Activated naive CD4-positive, alpha-beta T cell treated with anti-CD3 and anti-CD28 coated beads, Interleukin-2, amount 50 U/mL, for 72 hours (primary cell): ENCODE results near the gene ACAD11. TPM values are rescaled to one million over a fixed set of nuclear protein-coding genes. Genes with fewer than 3 reads are reported as not detected.
"Not testable (repeated sequence)": the region's sequence is repeated elsewhere in the genome, so short reads cannot be mapped to it uniquely, and the experiment has no call there.

Experiments used
- ATAC-seq, 2 donors: fragments of 150-1000 bp; cut with Tn5 transposase; 2 replicates each; pipeline ENCODE4 v1.10.0; 2021; ENCODE audit warnings: mild to moderate bottlenecking in 2 of 2, moderate library complexity in 2 of 2
- DNase-seq, 2 donors: peaks; one replicate each; pipeline ENCODE4 v3.0.0; 2021 to 2022; ENCODE audit warnings: low spot score in 2 of 2
- H3K27ac Mint-ChIP-seq, 2 donors: one replicate each; pipeline ENCODE4 v1.8.0; 2022; ENCODE audit warnings: mild to moderate bottlenecking in 2 of 2, mixed read lengths in 2 of 2
- H3K36me3 Mint-ChIP-seq, 2 donors: one replicate each; pipeline ENCODE4 v1.8.0; 2022; ENCODE audit warnings: mixed read lengths in 2 of 2
- H3K9me3 Mint-ChIP-seq, 2 donors: one replicate each; pipeline ENCODE4 v1.8.0; 2022; ENCODE audit warnings: mixed read lengths in 2 of 2
- total RNA-seq, 2 donors: library from RNA; stranded (reverse); gene quantifications; one replicate each; pipeline ENCODE4 v1.2.3, GENCODE V29; 2022

Gene ACAD11
- total RNA-seq, 2 donors from 2014 or later, result 16.0 to 20.3 TPM

- H3K36me3 Mint-ChIP-seq, result peaks cover 0 to 11% of the 10 kb centered on the region in 2 donors
- no peaks in the 10 kb centered on the region for H3K9me3 Mint-ChIP-seq
- peak overlapping the region; percentile 34 to 74 for H3K27ac Mint-ChIP-seq
- ATAC-seq (no peak), DNase-seq (no peak)
These were observed 32.7 kb downstream of the ACAD11 start for GRCh38 chr3:132626955-132627354.

GRCh38 chr3:132625613-132626012 lies 34.0 kb downstream of the ACAD11 start:
- Mint-ChIP-seq H3K9me3 (no peaks in the 10 kb centered on the region), H3K36me3 (peaks cover 7 to 11% of the 10 kb centered on the region in 2 donors), H3K27ac (peak overlapping the region in 1 of 2 donors; percentile 74)
- no peak for ATAC-seq
- DNase-seq, result no peak

- H3K9me3 Mint-ChIP-seq, result no peaks in the 10 kb centered on the region
- no peak overlapping the region for H3K27ac Mint-ChIP-seq
- H3K36me3 Mint-ChIP-seq, result peaks cover 10 to 11% of the 10 kb centered on the region in 2 donors
- ATAC-seq (no peak), DNase-seq (no peak)
These were observed 34.8 kb downstream of the ACAD11 start for GRCh38 chr3:132624790-132625189.

GRCh38 chr3:132623646-132624045 lies 36.0 kb downstream of the ACAD11 start:
- peaks cover 10 to 11% of the 10 kb centered on the region in 2 donors for H3K36me3 Mint-ChIP-seq
- ATAC-seq, result no peak
- DNase-seq, result no peak
- no peaks in the 10 kb centered on the region for H3K9me3 Mint-ChIP-seq
- no peak overlapping the region for H3K27ac Mint-ChIP-seq

DNA sequence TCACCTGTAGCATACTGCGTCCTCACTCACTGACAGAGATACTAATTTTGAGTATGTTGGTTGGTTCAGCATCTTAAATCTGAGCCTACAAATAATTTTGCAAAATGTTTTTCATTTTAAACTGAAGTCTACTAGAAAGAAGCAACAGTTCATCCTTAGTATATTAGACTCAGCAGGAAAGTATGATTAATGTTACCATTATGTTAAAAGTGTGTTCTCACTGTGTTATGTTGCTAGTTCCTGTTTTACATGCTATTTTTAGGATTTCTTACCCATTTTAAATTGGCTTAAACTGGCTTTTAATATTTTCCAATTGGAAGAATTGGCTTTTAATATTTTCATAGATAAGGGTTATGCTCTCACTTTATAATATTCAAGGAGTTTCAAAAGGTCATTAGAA lies 36.8 kb downstream of the ACAD11 start:
- DNase-seq (no peak), ATAC-seq (no peak)
- Mint-ChIP-seq H3K27ac (no peak overlapping the region), H3K9me3 (peaks cover 1% of the 10 kb centered on the region in 2 donors), H3K36me3 (peaks cover 12% of the 10 kb centered on the region in 2 donors)

- Mint-ChIP-seq H3K27ac (no peak overlapping the region), H3K9me3 (peaks cover 7% of the 10 kb centered on the region in 2 donors), H3K36me3 (peaks cover 17% of the 10 kb centered on the region in 2 donors)
- DNase-seq, result no peak
- no peak for ATAC-seq
These were observed 37.5 kb downstream of the ACAD11 start for GRCh38 chr3:132622148-132622547.

DNA sequence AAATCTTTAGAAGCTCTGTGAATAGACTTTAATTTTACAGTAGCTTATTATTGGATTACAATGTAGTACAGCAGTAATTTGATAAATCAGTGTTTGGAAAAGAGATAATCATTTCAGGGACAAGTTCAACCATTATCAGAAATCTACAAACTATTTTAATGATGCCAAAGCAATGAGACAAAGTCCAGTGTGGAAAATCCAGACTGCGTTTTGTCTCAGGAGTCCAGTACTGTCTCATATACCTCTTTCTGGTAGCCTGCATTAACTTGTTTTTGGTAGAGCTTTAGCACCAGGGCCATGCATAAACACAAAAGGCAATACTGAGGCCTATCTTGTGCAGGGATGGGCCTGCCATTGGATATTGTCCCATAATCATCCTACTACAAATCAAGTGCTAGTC lies 42.8 kb downstream of the ACAD11 start:
- DNase-seq (no peak), ATAC-seq (no peak)
- Mint-ChIP-seq H3K9me3 (peaks cover 7 to 11% of the 10 kb centered on the region in 2 donors), H3K27ac (no peak overlapping the region), H3K36me3 (peaks cover 24 to 32% of the 10 kb centered on the region in 2 donors)

DNA sequence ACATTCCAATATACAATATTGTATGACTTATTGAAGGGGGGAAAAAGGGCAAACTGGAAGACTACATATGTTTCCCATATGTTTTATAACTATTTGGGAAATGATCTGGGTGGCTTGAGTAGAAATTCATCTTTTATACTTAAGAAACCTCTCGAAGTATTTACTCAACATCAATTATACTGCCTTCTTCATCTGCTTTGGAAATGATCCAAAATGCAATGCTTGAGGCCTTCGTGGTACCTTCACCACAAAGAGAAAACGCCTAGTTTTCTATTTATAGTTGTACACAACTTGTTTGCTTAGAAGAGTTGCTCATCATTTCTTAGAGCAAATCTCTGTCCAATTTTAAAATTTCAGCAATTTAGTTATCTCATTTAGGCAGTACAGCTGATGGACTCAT lies 43.7 kb downstream of the ACAD11 start:
- no peak for DNase-seq
- Mint-ChIP-seq H3K9me3 (peaks cover 7 to 11% of the 10 kb centered on the region in 2 donors), H3K36me3 (peaks cover 24 to 33% of the 10 kb centered on the region in 2 donors), H3K27ac (no peak overlapping the region)
- ATAC-seq, result no peak

- Mint-ChIP-seq H3K36me3 (peaks cover 24 to 31% of the 10 kb centered on the region in 2 donors), H3K9me3 (peaks cover 7 to 11% of the 10 kb centered on the region in 2 donors)
- not testable (repeated sequence) for ATAC-seq, H3K27ac Mint-ChIP-seq, DNase-seq
These were observed 44.3 kb downstream of the ACAD11 start for GRCh38 chr3:132615301-132615700.

- peaks cover 39% of the 10 kb centered on the region in 2 donors for H3K36me3 Mint-ChIP-seq
- H3K27ac Mint-ChIP-seq, H3K9me3 Mint-ChIP-seq, ATAC-seq, DNase-seq: not testable (repeated sequence)
These were observed 53.0 kb downstream of the ACAD11 start for GRCh38 chr3:132606620-132607019.

- ATAC-seq (no peak), DNase-seq (no peak)
- Mint-ChIP-seq H3K27ac (no peak overlapping the region), H3K9me3 (peaks cover 3 to 5% of the 10 kb centered on the region in 2 donors), H3K36me3 (peaks cover 35 to 39% of the 10 kb centered on the region in 2 donors)
These were observed 53.5 kb downstream of the ACAD11 start for GRCh38 chr3:132606085-132606484.

DNA sequence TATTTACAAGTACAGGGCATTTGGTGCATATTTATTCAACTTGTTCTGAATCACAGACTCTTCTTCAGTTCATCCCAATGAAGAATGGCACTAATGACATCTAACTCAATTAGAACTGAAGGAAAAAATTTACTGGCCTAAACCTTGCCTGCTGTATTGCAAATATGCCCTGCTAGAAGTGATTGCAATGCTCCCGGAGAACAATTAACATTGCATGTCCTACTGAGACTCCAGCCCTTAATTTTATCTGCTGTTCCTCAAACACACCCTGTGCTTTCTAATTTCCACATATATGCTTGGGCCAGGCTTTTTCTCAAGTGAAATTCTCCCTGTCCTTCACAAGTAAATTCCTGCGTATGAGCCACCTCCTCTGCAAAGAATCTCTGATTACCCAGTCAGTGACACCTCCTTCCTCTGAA lies 54.2 kb downstream of the ACAD11 start:
- peaks cover 3 to 5% of the 10 kb centered on the region in 2 donors for H3K9me3 Mint-ChIP-seq
- H3K36me3 Mint-ChIP-seq, result peaks cover 30 to 39% of the 10 kb centered on the region in 2 donors
- H3K27ac Mint-ChIP-seq, result no peak overlapping the region
- no peak for DNase-seq
- no peak for ATAC-seq

GRCh38 chr3:132600614-132601013 lies 59.0 kb downstream of the ACAD11 start:
- not testable (repeated sequence) for DNase-seq, ATAC-seq, H3K27ac Mint-ChIP-seq, H3K9me3 Mint-ChIP-seq
- H3K36me3 Mint-ChIP-seq, result peaks cover 10 to 13% of the 10 kb centered on the region in 2 donors

- DNase-seq (no peak), ATAC-seq (no peak)
- Mint-ChIP-seq H3K9me3 (no peaks in the 10 kb centered on the region), H3K27ac (no peak overlapping the region), H3K36me3 (peaks cover 13 to 17% of the 10 kb centered on the region in 2 donors)
These were observed 61.4 kb downstream of the ACAD11 start for GRCh38 chr3:132598181-132598580.

DNA sequence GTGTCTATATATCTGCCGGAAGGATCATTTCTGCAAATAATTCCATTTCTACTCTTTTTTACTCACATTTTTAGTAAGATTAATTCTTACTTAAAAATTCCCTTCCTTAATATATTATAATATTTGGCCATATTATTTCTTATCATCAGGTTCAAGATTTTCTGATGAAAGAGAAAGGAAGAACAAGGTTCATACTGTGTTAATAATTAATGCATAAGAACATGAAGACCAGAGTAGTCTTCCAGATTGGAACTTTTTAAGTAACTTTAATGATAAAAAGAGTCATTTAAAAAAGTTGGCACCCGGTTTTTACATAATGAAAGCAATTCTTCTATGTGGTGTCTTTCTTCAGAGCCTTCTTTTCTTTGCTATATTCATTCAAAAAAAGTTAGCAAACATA lies 61.9 kb downstream of the ACAD11 start:
- ATAC-seq (no peak), DNase-seq (no peak)
- Mint-ChIP-seq H3K36me3 (peaks cover 13 to 17% of the 10 kb centered on the region in 2 donors), H3K9me3 (no peaks in the 10 kb centered on the region), H3K27ac (no peak overlapping the region)

- no peak within 1 kb of the TSS for H3K27ac Mint-ChIP-seq
- H3K36me3 Mint-ChIP-seq, result peaks cover 13 to 17% of the 10 kb centered on the region in 2 donors
- ATAC-seq, result peak in 1 of 2 donors; percentile 40
- DNase-seq, result no peak
- H3K9me3 Mint-ChIP-seq, result no peaks in the 10 kb centered on the region
These were observed 62.7 kb downstream of the ACAD11 start, which contains the start of gene ACKR4 for GRCh38 chr3:132596816-132597433. TSS of gene ACKR4 (plus strand) at chr3:132597270. CDS start at chr3:132600398, 3,128 bp downstream.

GRCh38 chr3:132596326-132596725 lies 63.3 kb downstream of the ACAD11 start:
- H3K9me3 Mint-ChIP-seq, result no peaks in the 10 kb centered on the region
- ATAC-seq (no peak), DNase-seq (no peak)
- peaks cover 13 to 17% of the 10 kb centered on the region in 2 donors for H3K36me3 Mint-ChIP-seq
- no peak overlapping the region for H3K27ac Mint-ChIP-seq

DNA sequence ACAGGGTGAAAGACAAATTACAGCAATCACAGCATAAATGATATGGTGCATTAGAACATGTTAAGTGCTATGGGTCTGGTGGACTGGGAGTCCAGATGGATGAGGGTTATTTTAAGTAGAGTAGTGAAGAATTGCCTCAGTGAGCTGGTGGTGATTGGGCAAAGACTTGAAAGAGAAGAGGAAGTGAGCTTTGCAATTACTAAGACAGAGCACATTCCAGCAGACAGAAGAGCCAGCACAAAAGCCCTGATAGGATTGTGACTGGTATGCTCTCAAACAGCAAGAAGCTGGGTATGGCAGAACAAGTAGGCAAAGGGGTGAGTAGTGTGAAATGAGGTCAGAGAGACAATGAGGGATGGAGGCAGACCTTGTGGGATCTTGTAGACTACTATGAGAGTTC lies 64.6 kb downstream of the ACAD11 start:
- ATAC-seq (no peak), DNase-seq (no peak)
- Mint-ChIP-seq H3K36me3 (peaks cover 19 to 29% of the 10 kb centered on the region in 2 donors), H3K27ac (no peak overlapping the region), H3K9me3 (no peaks in the 10 kb centered on the region)
